GM12874 (cell line): ENCODE data around the gene PDE9A.

Source experiments
- TF ChIP-seq, protein P1 (sequence below): IDR thresholded peaks from 2 replicates; pipeline ENCODE4 v1.5.1; 2011; ENCODE audit warnings: low read depth, mild to moderate bottlenecking, control low read depth, low read length, moderate library complexity; ENCODE audit not compliant: insufficient read depth

PDE9A gene

GRCh38 chr21:42722153-42722552 is 68.7 kb downstream of the PDE9A start:
- TF ChIP-seq, protein P1, sequence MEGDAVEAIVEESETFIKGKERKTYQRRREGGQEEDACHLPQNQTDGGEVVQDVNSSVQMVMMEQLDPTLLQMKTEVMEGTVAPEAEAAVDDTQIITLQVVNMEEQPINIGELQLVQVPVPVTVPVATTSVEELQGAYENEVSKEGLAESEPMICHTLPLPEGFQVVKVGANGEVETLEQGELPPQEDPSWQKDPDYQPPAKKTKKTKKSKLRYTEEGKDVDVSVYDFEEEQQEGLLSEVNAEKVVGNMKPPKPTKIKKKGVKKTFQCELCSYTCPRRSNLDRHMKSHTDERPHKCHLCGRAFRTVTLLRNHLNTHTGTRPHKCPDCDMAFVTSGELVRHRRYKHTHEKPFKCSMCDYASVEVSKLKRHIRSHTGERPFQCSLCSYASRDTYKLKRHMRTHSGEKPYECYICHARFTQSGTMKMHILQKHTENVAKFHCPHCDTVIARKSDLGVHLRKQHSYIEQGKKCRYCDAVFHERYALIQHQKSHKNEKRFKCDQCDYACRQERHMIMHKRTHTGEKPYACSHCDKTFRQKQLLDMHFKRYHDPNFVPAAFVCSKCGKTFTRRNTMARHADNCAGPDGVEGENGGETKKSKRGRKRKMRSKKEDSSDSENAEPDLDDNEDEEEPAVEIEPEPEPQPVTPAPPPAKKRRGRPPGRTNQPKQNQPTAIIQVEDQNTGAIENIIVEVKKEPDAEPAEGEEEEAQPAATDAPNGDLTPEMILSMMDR: no peak

- TF ChIP-seq, protein P1: no peak
These were observed 69.5 kb downstream of the PDE9A start for GRCh38 chr21:42722808-42723473.

DNA sequence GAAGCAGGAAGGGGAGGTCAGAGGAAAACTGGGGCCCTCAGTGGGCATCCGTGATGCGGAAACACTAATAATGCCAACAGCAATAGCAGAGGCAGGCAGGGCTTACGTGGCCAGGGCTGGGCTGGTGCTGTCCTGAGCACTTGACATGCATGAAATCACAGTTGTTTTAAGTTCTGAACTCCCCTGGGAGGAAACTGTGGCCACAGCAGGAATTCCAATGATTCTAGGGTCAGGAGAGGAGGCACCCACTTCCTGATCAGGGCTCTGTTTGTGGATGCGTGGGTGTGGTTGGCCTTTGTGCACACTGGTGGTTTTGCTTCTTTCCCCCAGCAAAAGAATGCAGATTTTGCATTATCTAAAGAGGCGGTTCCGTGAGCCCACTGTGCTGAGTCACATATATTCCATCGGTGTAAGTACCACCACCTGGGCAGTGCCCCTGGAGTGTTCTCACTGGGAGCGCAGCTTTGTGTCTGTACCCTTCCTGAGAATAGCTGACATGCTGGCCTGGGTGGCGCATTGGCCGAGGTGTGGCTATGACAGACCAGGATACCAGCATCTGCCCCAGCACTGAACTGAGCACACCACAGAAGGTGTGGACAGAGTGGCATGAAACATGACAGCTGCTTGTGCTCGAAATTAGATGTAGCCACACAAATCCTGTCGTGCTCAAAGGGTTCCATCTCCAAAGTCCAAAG is 71.0 kb downstream of the PDE9A start:
- TF ChIP-seq, protein P1: no peak

DNA sequence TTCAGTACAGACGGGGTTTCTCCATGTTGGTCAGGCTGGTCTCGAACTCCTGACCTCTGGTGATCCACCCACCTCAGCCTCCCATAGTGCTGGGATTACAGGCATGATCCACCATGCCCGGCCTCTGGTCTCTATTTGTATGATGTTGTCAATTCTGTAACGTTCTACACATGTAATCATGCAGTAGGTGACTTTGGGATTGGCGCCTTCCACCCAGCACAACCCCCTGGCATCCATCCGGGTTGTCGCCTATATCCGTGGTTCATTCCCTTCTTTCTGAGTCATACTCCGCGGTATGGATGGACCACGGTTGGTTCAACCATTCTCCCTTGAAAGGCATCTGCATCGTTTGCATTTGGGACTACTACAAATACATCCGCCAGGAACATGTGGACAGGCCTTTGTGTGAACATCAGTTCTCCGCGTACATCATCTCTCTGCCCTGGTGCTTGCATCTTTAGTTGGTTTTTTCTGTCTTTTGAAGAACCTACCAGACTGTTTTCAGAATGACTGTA is 72.1 kb downstream of the PDE9A start:
- TF ChIP-seq, protein P1: no peak

- TF ChIP-seq, protein P1: no peak
These were observed 78.0 kb downstream of the PDE9A start for GRCh38 chr21:42731264-42732032.

DNA sequence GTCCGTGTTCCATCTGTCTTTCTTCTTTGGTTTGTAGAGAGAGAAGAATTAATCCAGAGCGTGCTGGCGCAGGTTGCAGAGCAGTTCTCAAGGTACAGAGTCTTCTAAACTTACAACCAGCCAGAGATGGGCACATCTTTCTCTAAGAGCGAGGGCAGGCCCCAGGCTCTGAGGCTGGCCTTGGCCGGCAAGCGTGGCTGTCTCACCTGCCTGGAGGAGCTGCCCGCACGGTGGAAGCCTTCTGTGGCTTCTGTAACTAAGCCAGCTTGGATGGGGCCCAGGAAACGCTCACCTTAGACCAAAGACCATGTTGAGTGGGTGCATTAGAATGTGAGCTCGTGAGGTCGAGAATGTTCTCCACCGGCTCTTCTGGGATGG is 78.6 kb downstream of the PDE9A start:
- TF ChIP-seq, protein P1: no peak

- TF ChIP-seq, protein P1: no peak
These were observed 79.7 kb downstream of the PDE9A start for GRCh38 chr21:42733037-42733627.
